Vagina (tissue), 2 donors: ENCODE measurements around the gene PKD2L1. TPM values are rescaled to one million over a fixed set of nuclear protein-coding genes. Genes with fewer than 3 reads are reported as not detected.

Source experiments
- DNase-seq, 2 donors: peaks; one replicate each; pipeline ENCODE4 v3.0.0-alpha.2; 2017; ENCODE audit errors: extremely low spot score in 2 of 2
- H3K27ac ChIP-seq: fragments of 200-600 bp; sonication (generic); one replicate; pipeline ENCODE4 v1.5.1; 2019
- H3K27me3 ChIP-seq: fragments of 200-600 bp; sonication (generic); one replicate; pipeline ENCODE4 v1.5.1; 2019
- H3K36me3 ChIP-seq, 2 donors: fragments of 200-600 bp; sonication (generic); one replicate each; pipeline ENCODE4 v1.5.1; 2017 to 2019
- H3K4me1 ChIP-seq: fragments of 200-600 bp; sonication (generic); one replicate; pipeline ENCODE4 v1.5.1; 2019
- H3K4me3 ChIP-seq, 2 donors: fragments of 200-600 bp; sonication (generic); 1 replicate in 1 of 2; 2 replicates in 1 of 2; pipeline ENCODE4 v1.5.1; 2016 to 2019
- H3K9me3 ChIP-seq: fragments of 200-600 bp; sonication (generic); one replicate; pipeline ENCODE4 v1.5.1; 2019
- CTCF ChIP-seq, 3 experiments: fragments of 450-650 bp in 2 of 3; fragments of 200-600 bp in 1 of 3; sonication (generic) in 1 of 3; IDR thresholded peaks; one replicate each; pipeline ENCODE4 v1.5.1; 2017 to 2019; ENCODE audit warnings: antibody characterized with exemption in 3 of 3, mild to moderate bottlenecking in 2 of 3, moderate library complexity in 2 of 3
- POLR2A ChIP-seq, 2 donors: fragments of 450-650 bp; IDR thresholded peaks; one replicate each; pipeline ENCODE4 v1.6.1; 2017; ENCODE audit warnings: antibody characterized with exemption in 2 of 2, mild to moderate bottlenecking in 2 of 2, moderate library complexity in 2 of 2
- POLR2AphosphoS5 ChIP-seq, 2 donors: sonication (generic); formaldehyde crosslinking; IDR thresholded peaks; one replicate each; pipeline ENCODE4 v1.9.0; 2017; ENCODE audit warnings: antibody characterized with exemption in 2 of 2, mild to moderate bottlenecking in 2 of 2, low read depth in 1 of 2; ENCODE audit not compliant: insufficient read depth in 1 of 2
- intact Hi-C: fragments of 100-400 bp; cut with DNase I; formaldehyde crosslinking; loops from one replicate; pipeline ENCODE4 v1.15.1; 2023
- total RNA-seq: library from RNA; depleted of rRNA; stranded (reverse); fragments of >200 nt; gene quantifications from one replicate; pipeline ENCODE4 v1.2.3, GENCODE V29; 2016

PKD2L1 gene
- total RNA-seq, 1 donor from 2014 or later: not detected

- Histone ChIP-seq H3K4me3 (no peak overlapping the region), H3K27ac (no peak overlapping the region), H3K4me1 (no peaks in the 10 kb centered on the region), H3K36me3 (peaks cover 0 to 8% of the 10 kb centered on the region in 2 donors), H3K9me3 (no peaks in the 10 kb centered on the region), H3K27me3 (no peaks in the 10 kb centered on the region)
- intact Hi-C loops: no loop called here
- DNase-seq: no peak
- TF ChIP-seq POLR2AphosphoS5 (IDR thresholded peaks at IDR 0.05; ENCODE audit: insufficient read depth in 1 of 2, low read depth in 1 of 2) (no peak), POLR2A (IDR thresholded peaks at IDR 0.05) (no peak), CTCF (IDR thresholded peaks at IDR 0.05) (no peak)
Observed at GRCh38 chr10:100357059-100357858, 27.2 kb upstream of the PKD2L1 start.

GRCh38 chr10:100356067-100357017 is 26.3 kb upstream of the PKD2L1 start:
- DNase-seq: no peak
- peaks cover 0 to 8% of the 10 kb centered on the region in 2 donors for H3K36me3 ChIP-seq

GRCh38 chr10:100355086-100355485 is 25.1 kb upstream of the PKD2L1 start:
- Histone ChIP-seq H3K27me3 (no peaks in the 10 kb centered on the region), H3K4me3 (no peak overlapping the region), H3K4me1 (peaks cover 3% of the 10 kb centered on the region), H3K9me3 (no peaks in the 10 kb centered on the region), H3K27ac (no peak overlapping the region), H3K36me3 (peaks cover 0 to 6% of the 10 kb centered on the region in 2 donors)
- DNase-seq: no peak
- intact Hi-C loops: no loop called here
- TF ChIP-seq POLR2A (IDR thresholded peaks at IDR 0.05): no peak
- no peak for TF ChIP-seq CTCF (IDR thresholded peaks at IDR 0.05)
- TF ChIP-seq POLR2AphosphoS5 (IDR thresholded peaks at IDR 0.05; ENCODE audit: insufficient read depth in 1 of 2, low read depth in 1 of 2): no peak

More at GRCh38 chr10:100356067-100357017, 26.3 kb upstream of the PKD2L1 start:
- H3K27me3 ChIP-seq: no peaks in the 10 kb centered on the region
- H3K4me1 ChIP-seq: no peaks in the 10 kb centered on the region
- TF ChIP-seq POLR2AphosphoS5 (IDR thresholded peaks at IDR 0.05; ENCODE audit: insufficient read depth in 1 of 2, low read depth in 1 of 2) (no peak), CTCF (IDR thresholded peaks at IDR 0.05) (no peak), POLR2A (IDR thresholded peaks at IDR 0.05) (no peak)
- no peaks in the 10 kb centered on the region for H3K9me3 ChIP-seq
- no peak overlapping the region for H3K27ac ChIP-seq
- no peak overlapping the region for H3K4me3 ChIP-seq
- intact Hi-C loops: no loop called here

GRCh38 chr10:100353770-100354485 is 23.9 kb upstream of the PKD2L1 start:
- H3K27me3 ChIP-seq: no peaks in the 10 kb centered on the region
- H3K27ac ChIP-seq: no peak overlapping the region
- intact Hi-C loops: no loop called here
- no peak for DNase-seq
- no peak overlapping the region for H3K4me3 ChIP-seq
- H3K9me3 ChIP-seq: no peaks in the 10 kb centered on the region
- peaks cover 0 to 6% of the 10 kb centered on the region in 2 donors for H3K36me3 ChIP-seq
- TF ChIP-seq POLR2AphosphoS5 (IDR thresholded peaks at IDR 0.05; ENCODE audit: insufficient read depth in 1 of 2, low read depth in 1 of 2) (no peak), POLR2A (IDR thresholded peaks at IDR 0.05) (no peak), CTCF (IDR thresholded peaks at IDR 0.05) (no peak)
- peaks cover 6% of the 10 kb centered on the region for H3K4me1 ChIP-seq
